MM.1S (cell line): Measurements from ENCODE around the gene ADNP2.

ENCODE experiments used
- EZH2 ChIP-seq: fragments of 300-600 bp; sonication (generic); optimal IDR thresholded peaks from 2 replicates; pipeline ENCODE3; 2017; ENCODE audit warnings: low read depth, mild to moderate bottlenecking, antibody characterized with exemption, low read length, mixed read lengths
- TF ChIP-seq, protein P1 (sequence below): fragments of 300-600 bp; sonication (generic); IDR thresholded peaks from 2 replicates; pipeline ENCODE4 v1.5.1; 2016; ENCODE audit warnings: antibody characterized with exemption, low read length, mixed read lengths

- TF ChIP-seq EZH2, result no peak
- TF ChIP-seq, protein P1, sequence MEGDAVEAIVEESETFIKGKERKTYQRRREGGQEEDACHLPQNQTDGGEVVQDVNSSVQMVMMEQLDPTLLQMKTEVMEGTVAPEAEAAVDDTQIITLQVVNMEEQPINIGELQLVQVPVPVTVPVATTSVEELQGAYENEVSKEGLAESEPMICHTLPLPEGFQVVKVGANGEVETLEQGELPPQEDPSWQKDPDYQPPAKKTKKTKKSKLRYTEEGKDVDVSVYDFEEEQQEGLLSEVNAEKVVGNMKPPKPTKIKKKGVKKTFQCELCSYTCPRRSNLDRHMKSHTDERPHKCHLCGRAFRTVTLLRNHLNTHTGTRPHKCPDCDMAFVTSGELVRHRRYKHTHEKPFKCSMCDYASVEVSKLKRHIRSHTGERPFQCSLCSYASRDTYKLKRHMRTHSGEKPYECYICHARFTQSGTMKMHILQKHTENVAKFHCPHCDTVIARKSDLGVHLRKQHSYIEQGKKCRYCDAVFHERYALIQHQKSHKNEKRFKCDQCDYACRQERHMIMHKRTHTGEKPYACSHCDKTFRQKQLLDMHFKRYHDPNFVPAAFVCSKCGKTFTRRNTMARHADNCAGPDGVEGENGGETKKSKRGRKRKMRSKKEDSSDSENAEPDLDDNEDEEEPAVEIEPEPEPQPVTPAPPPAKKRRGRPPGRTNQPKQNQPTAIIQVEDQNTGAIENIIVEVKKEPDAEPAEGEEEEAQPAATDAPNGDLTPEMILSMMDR, result no peak
Measured at GRCh38 chr18:80096032-80096565, 13.0 kb upstream of the ADNP2 start.
